WTC11 (cell line): ENCODE data around the gene EP400. TPM values are rescaled to one million over a fixed set of nuclear protein-coding genes. Genes with fewer than 3 reads are reported as not detected.
A peak's percentile ranks its signal among the peaks of the same experiment; 100 is the strongest.

Source experiments
- ARID4B ChIP-seq: sonication (generic); formaldehyde crosslinking; IDR thresholded peaks from 2 replicates; pipeline ENCODE4 v1.8.0; 2023; ENCODE audit warnings: missing genetic modification reagents, mild to moderate bottlenecking, borderline replicate concordance
- CREB1 ChIP-seq: sonication (generic); formaldehyde crosslinking; IDR thresholded peaks from 2 replicates; pipeline ENCODE4 v1.8.0; 2023; ENCODE audit warnings: mild to moderate bottlenecking, missing genetic modification reagents
- CTCF ChIP-seq: fragments of 200-600 bp; IDR thresholded peaks from 2 replicates; pipeline ENCODE4 v1.8.0; 2022; ENCODE audit warnings: antibody characterized with exemption
- E2F4 ChIP-seq: sonication (generic); formaldehyde crosslinking; IDR thresholded peaks from 2 replicates; pipeline ENCODE4 v1.8.1; 2022; ENCODE audit warnings: low read depth, mild to moderate bottlenecking, moderate library complexity, missing genetic modification reagents, borderline replicate concordance
- E2F5 ChIP-seq: sonication (generic); formaldehyde crosslinking; IDR thresholded peaks from 2 replicates; pipeline ENCODE4 v1.8.1; 2022; ENCODE audit warnings: mild to moderate bottlenecking, moderate library complexity, missing genetic modification reagents
- ESRRA ChIP-seq: sonication (generic); formaldehyde crosslinking; IDR thresholded peaks from 2 replicates; pipeline ENCODE4 v1.8.1; 2022; ENCODE audit warnings: mild to moderate bottlenecking, missing genetic modification reagents, borderline replicate concordance
- ETV6 ChIP-seq: sonication (generic); formaldehyde crosslinking; IDR thresholded peaks from 2 replicates; pipeline ENCODE4 v1.8.1; 2022; ENCODE audit warnings: mild to moderate bottlenecking, missing genetic modification reagents
- FOXK1 ChIP-seq: sonication (generic); formaldehyde crosslinking; IDR thresholded peaks from 2 replicates; pipeline ENCODE4 v1.8.0; 2022; ENCODE audit warnings: mild to moderate bottlenecking, moderate library complexity, missing genetic modification reagents
- FOXP4 ChIP-seq: sonication (generic); formaldehyde crosslinking; IDR thresholded peaks from 2 replicates; pipeline ENCODE4 v1.8.0; 2022; ENCODE audit warnings: mild to moderate bottlenecking, missing genetic modification reagents
- GTF2I ChIP-seq: fragments of 250-450 bp; sonication (Bioruptor Pico); conservative IDR thresholded peaks from 2 replicates; pipeline ENCODE4 v1.4.0; 2021; ENCODE audit warnings: mild to moderate bottlenecking
- IRF2 ChIP-seq: sonication (generic); formaldehyde crosslinking; IDR thresholded peaks from 2 replicates; pipeline ENCODE4 v1.8.0; 2022; ENCODE audit warnings: low read depth, missing genetic modification reagents, borderline replicate concordance
- JUN ChIP-seq: sonication (generic); formaldehyde crosslinking; IDR thresholded peaks from 2 replicates; pipeline ENCODE4 v1.8.0; 2023; ENCODE audit warnings: mild to moderate bottlenecking, missing genetic modification reagents
- KAT7 ChIP-seq: sonication (generic); formaldehyde crosslinking; IDR thresholded peaks from 2 replicates; pipeline ENCODE4 v1.8.1; 2023; ENCODE audit warnings: missing genetic modification reagents, mild to moderate bottlenecking, borderline replicate concordance
- NR1H2 ChIP-seq: sonication (generic); formaldehyde crosslinking; IDR thresholded peaks from 2 replicates; pipeline ENCODE4 v1.9.0; 2021; ENCODE audit warnings: mild to moderate bottlenecking, moderate library complexity, missing genetic modification reagents
- NR3C1 ChIP-seq: sonication (generic); formaldehyde crosslinking; conservative IDR thresholded peaks from 2 replicates; pipeline ENCODE4 v1.8.1; 2023; ENCODE audit warnings: low read depth, mild to moderate bottlenecking, missing genetic modification reagents
- SMAD3 ChIP-seq: sonication (generic); formaldehyde crosslinking; IDR thresholded peaks from 2 replicates; pipeline ENCODE4 v1.8.0; 2022; ENCODE audit warnings: missing genetic modification reagents, mild to moderate bottlenecking, borderline replicate concordance
- SP1 ChIP-seq: sonication (generic); formaldehyde crosslinking; conservative IDR thresholded peaks from 2 replicates; pipeline ENCODE4 v1.8.1; 2022; ENCODE audit warnings: missing genetic modification reagents
- STAT6 ChIP-seq: sonication (generic); formaldehyde crosslinking; conservative IDR thresholded peaks from 2 replicates; pipeline ENCODE4 v1.8.1; 2023; ENCODE audit warnings: mild to moderate bottlenecking, low read depth, missing genetic modification reagents, moderate library complexity
- ZNF423 ChIP-seq: fragments of 250-450 bp; sonication (Bioruptor Pico); IDR thresholded peaks from 2 replicates; pipeline ENCODE4 v2.1.2; 2022; ENCODE audit warnings: mild to moderate bottlenecking, moderate library complexity
- total RNA-seq: library from RNA; stranded (reverse); gene quantifications from 3 replicates; pipeline ENCODE4 v1.2.3, GENCODE V29; 2021
- TF ChIP-seq, protein P1 (sequence below): fragments of 250-450 bp; sonication (Bioruptor Pico); IDR thresholded peaks from 2 replicates; pipeline ENCODE4 v1.9.0; 2021; ENCODE audit warnings: mild to moderate bottlenecking, borderline replicate concordance

Gene EP400
- total RNA-seq, 1 experiment from 2014 or later = 75.8 TPM

DNA sequence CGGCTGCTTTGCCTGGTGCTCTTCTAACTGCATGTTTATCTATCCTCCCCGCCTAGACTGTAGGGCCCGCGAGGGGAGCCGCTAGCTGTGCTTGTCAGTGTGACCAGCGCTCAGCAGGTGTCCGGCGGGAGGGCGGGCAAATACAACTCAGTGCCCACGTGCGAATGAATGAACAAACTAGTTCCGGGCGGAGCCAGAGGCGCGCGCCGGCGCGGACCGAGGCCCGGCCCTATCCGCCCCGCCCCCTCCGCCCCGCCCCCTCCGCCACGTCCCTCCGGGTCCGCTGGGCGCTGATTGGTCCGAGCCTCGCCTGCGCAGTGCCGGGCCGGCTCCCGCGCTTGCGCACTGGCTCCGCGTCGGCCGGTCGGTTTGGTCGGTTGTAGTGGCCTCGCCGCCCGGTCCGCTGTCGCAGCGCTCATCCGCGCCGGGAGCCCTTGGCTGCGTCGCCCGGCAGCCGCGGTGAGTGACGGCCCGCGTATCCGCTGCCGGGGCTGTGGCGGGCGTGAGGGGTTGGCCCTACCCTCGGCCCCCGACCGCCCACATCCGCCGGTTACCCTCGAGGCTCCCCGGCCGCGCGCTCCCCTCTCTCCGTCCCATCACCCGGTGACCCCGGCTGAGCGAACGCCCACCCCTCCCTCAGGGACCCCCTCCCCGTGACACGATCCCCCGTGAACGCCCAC is 134.3 kb downstream of the EP400 start (continued):
- TF ChIP-seq, protein P1, sequence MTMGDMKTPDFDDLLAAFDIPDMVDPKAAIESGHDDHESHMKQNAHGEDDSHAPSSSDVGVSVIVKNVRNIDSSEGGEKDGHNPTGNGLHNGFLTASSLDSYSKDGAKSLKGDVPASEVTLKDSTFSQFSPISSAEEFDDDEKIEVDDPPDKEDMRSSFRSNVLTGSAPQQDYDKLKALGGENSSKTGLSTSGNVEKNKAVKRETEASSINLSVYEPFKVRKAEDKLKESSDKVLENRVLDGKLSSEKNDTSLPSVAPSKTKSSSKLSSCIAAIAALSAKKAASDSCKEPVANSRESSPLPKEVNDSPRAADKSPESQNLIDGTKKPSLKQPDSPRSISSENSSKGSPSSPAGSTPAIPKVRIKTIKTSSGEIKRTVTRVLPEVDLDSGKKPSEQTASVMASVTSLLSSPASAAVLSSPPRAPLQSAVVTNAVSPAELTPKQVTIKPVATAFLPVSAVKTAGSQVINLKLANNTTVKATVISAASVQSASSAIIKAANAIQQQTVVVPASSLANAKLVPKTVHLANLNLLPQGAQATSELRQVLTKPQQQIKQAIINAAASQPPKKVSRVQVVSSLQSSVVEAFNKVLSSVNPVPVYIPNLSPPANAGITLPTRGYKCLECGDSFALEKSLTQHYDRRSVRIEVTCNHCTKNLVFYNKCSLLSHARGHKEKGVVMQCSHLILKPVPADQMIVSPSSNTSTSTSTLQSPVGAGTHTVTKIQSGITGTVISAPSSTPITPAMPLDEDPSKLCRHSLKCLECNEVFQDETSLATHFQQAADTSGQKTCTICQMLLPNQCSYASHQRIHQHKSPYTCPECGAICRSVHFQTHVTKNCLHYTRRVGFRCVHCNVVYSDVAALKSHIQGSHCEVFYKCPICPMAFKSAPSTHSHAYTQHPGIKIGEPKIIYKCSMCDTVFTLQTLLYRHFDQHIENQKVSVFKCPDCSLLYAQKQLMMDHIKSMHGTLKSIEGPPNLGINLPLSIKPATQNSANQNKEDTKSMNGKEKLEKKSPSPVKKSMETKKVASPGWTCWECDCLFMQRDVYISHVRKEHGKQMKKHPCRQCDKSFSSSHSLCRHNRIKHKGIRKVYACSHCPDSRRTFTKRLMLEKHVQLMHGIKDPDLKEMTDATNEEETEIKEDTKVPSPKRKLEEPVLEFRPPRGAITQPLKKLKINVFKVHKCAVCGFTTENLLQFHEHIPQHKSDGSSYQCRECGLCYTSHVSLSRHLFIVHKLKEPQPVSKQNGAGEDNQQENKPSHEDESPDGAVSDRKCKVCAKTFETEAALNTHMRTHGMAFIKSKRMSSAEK (CRISPR knock-in tag) = no peak
- 0 out of 2 replicates have a peak, but pooled peaks have one; percentile 39 for TF ChIP-seq KAT7 (CRISPR knock-in tag)
- TF ChIP-seq GTF2I (CRISPR knock-in tag) = no peak
- 0 out of 2 replicates have a peak, but pooled peaks have one; percentile 41 for TF ChIP-seq ESRRA (CRISPR knock-in tag)
- TF ChIP-seq SP1 (CRISPR knock-in tag) = peak; percentile 65
- TF ChIP-seq E2F5 (CRISPR knock-in tag) = no peak
- TF ChIP-seq IRF2 (CRISPR knock-in tag) = no peak
- TF ChIP-seq SMAD3 = peak; percentile 52; the same call in 1 of the 2 replicates
- no peak for TF ChIP-seq STAT6
- no peak for TF ChIP-seq CREB1 (CRISPR knock-in tag)
- no peak for TF ChIP-seq NR1H2 (CRISPR knock-in tag)
- no peak for TF ChIP-seq CTCF
- no peak for TF ChIP-seq ETV6 (CRISPR knock-in tag)
- no peak for TF ChIP-seq NR3C1
- TF ChIP-seq ARID4B (CRISPR knock-in tag) = no peak
- TF ChIP-seq ZNF423 (CRISPR knock-in tag) = no peak
- TF ChIP-seq E2F4 (CRISPR knock-in tag) = no peak
- TF ChIP-seq FOXP4 (CRISPR knock-in tag) = peak; percentile 4; the same call in 1 of the 2 replicates
- peak; percentile 65 for TF ChIP-seq FOXK1 (CRISPR knock-in tag)
- TF ChIP-seq JUN = no peak; the same call in 1 of the 2 replicates
